Endometrium (tissue), 2 donors: ENCODE results near the gene IGF2BP3.
"Not testable (repeated sequence)": the region's sequence is repeated elsewhere in the genome, so short reads cannot be mapped to it uniquely, and the experiment has no call there.

Source experiments
- FAIRE-seq: peaks from 2 replicates; lab custom pipeline; 2012; peaks lifted over from hg19 to GRCh38; lab: Jason Lieb, UNC
- donor health status: control.
- donor health status: control.

The IGF2BP3 gene

DNA sequence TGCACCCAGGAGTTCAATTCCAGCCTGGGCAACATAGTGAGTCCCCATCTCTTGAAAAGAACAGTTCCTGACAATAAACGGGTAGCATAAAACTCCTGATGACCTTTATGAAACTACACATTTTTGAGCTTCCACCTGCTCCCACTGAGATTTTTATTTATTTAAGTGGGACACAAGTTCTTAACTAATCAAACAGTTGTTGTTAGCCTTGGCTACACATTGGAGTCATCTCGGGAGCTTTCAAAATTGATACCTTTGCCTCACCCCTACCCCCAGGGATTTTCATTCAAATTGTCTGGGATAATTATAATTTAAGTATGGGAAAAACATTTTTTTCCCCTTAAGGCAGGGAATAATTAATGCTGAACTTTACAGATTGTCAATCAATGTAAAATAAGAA, 131.9 kb downstream of the IGF2BP3 start:
- FAIRE-seq, result no peak

DNA sequence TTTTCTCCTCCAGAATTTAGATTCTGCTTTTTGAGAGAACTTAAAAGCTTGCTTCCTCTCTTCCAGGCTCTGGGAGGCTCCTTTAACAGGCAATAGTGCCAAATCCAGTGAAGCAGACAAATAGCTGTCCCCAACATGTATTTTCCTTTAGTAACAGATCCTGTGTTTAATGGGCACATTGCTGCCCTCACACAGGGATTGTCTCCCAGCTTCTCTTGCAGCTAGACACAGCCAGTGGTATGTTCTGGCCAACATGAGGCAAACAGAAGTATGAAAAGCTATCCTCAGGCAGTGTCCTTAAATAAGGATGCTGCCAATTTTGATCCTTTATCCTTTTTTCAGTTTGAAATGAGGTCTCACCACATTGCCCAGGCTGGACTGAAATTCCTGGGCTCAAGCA, 132.9 kb downstream of the IGF2BP3 start:
- no peak for FAIRE-seq

DNA sequence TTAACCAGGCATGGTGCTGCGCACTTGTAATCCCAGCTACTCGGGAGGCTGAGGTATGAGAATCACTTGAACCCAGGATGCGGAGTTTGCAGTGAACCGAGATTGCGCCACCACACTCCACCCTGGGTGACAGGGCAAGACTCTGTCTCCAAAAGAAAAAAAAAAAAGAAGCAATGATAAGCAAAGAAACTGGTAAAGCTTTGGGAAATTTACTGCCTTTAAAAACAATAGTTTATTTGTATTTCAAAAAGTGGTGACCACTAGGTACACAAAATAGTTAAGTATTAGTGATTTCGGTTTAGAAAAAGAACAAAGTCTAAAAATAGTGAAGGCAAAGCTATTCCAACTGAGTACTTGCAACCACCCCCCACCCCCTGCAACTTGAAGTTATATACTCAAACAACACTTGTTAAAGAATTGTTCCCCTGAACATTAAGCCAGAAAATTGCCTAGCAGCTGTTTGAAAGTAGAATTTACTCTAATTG, 133.4 kb downstream of the IGF2BP3 start:
- FAIRE-seq, result no peak

DNA sequence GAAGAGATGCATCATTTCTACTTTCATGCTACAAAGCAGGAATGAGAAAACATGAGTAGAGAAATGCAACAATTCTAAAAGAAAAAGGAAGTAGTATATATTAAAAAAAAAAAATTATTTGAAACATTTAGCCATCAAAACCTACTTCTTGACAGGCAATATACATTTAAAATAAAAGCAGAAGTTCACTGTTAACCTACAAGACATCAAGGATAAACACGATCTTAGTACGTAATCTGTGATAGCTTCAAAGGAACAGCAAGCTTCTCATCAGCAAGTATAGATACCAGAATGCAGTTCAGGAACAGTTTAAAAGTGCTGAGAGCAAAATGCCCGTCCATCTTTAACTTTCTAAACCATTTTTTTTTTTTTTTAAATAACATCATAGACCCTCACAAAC, 134.2 kb downstream of the IGF2BP3 start:
- FAIRE-seq, result no peak

DNA sequence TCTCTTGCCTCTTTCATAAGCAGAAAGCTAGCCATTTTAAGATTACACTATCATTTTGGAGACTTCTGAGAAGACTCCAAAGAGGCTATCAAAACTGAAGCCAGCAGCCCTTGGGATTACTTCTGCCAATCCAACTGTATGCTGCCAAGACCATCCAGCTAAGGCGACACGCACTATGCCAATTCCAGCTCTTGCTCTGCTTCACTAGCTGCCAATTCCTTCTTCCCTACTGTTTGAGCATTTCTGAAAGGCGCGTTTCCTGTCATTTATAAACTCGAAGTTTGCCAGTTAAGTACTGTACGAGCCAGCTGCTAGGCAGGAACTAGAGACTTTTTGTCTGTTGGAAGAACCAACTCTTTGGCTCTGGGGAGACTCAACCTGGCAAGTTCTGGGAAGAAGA, 134.7 kb downstream of the IGF2BP3 start:
- FAIRE-seq, result no peak

DNA sequence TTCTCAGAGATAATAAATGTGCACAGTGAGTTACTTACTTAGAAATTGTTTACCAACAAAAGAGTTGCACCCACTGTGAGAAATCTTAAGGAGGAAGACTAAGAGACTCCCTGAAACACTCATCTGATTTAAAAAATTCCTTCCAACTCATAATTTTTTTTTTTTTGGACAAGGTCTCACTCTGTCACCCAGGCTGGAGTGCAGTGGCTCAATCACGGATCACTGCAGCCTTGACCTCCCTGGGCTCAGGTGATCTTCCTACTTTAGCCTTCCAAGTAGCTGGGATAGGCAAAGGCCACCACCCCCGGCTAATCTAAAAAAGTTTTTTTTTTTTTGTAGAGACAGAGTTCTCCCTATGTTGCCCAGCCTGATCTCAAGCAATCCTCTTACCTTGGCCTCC, 135.2 kb downstream of the IGF2BP3 start:
- FAIRE-seq, result no peak

DNA sequence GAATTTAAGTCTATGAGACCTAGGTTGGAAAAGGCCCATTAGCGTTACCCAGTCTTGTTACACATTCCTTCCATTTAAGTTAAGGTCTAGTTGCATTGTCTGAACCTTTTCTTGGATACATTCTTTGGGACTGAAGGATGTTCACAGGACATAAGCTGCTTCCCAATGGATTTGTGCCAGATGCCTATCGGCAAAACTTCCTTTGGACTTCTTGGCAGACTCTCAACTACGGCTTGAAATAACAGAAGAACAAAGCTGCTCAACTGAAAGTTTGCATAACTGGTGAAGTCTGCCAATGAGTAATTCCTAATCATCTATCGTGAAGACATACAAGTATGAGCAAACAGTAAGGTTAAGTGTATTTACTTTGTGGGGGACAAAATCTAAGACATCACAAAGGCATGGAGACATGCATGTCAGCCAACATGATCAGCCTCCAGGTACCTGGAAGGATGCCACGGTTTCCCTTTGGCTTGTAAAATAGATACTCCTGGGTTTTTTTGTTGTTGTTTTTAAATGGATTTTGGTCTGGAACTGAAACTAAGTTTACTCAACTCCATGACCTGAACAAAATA, 135.7 kb downstream of the IGF2BP3 start:
- FAIRE-seq, result no peak

DNA sequence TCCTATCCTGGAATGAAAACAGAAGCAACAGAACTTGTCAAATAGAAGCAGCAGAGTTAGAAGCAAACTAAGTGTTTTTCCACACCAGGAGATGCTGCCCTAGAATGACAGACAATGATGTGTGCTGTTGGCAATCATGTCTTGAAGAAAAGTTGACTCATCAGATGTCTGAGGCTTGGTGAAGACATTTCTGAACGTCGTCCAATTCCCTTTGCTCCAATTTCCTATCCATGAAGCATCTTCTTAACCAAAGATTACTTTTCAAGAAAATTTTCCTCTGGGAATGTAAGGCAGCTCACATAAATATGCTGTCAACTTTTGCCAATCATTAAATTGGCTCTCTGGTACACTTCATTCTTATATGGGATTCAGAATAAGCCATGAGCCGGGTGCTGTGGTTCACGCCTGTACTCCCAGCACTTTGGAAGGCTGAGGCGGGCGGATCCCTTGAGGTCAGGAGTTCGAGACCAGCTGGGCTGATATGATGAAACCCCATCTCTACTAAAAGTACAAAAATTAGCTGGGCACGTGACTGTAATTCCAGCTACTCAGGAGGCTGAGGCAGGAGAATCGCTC, 136.5 kb downstream of the IGF2BP3 start:
- no peak for FAIRE-seq

DNA sequence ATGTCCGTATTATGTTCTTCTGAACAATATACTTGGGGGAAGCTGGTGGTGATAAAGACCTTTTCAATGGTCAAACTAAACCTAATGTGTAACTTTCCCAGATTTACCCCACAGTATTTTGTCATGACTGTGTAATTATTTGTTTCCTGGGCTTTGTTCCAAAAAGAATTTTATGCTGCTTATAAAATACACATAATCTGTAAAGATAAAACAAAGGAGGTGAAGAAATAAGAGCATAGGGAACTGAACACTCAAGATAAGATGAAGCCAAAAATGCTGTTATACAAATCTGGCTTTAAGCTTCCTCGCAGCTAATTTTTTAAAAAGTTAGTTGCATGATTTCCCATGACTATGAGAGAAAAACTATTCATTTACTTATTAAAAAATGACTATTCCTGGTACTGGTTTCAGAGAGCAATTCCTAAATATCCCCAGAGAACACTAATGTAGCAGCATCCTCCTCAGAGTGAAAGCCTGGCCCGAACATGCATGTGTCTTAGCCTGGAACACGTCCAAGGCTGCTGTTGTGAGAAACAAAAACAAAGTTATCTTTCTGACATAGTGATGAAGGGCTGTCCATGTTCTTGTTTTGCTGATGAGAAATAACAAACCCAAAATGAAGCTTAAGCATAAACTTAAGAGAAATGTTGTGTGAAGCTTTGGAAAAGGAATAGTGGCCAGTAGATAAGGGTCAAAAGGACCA, 137.2 kb downstream of the IGF2BP3 start:
- no peak for FAIRE-seq

DNA sequence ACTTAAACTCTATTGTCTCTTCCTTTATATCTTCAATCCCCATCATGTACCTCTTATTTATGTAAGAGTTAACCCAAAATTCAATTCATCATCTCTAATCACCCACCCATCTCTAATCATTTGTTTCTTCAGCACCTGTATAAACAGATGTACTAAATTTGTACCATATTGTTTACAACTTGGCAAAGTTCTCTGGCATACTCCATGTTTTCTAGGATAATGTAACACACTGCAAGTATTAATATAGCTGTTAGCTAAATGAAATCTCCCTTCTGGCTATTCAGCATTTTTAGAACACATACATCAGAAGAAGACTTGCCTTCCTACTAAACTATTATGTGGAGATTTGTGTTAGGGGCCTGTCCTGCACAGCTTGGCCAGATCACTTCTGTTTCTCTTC, 138.1 kb downstream of the IGF2BP3 start:
- no peak for FAIRE-seq

DNA sequence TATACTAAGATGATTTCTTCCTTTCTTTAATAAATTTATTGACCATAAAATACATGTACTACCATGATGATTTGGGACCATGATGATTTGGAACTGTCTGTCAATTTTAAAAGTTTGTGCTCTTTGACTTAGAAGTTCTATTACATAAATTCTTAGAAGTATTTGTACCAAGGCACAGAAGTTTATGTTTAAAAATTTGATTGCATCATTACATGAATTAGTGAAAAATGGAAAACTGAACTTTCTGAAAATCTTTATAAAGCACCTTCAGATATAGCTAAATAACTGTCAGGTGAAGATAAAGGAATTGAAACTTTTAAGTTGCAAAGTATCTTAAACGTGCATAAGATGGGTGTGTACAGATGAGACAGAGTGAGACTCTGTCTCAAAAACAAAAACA, 139.2 kb downstream of the IGF2BP3 start:
- FAIRE-seq, result no peak

DNA sequence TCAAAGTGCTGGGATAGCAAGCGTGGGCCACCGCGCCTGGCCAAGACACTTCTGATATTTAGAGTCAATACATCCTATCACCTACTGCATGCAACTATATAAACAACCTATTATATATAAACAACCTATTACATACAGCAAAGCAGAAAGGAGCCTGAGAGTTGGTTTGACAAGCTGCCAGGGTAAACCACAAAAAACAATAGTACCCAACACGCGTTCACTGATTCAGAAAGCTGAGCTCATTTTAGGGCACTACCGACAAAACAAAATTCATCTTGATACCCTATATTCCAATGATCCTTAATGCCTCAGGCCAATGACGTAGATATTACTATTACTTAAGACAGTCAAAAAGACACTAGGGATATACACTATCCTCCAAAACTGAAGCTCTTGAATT, 154.9 kb downstream of the IGF2BP3 start:
- FAIRE-seq, result no peak

DNA sequence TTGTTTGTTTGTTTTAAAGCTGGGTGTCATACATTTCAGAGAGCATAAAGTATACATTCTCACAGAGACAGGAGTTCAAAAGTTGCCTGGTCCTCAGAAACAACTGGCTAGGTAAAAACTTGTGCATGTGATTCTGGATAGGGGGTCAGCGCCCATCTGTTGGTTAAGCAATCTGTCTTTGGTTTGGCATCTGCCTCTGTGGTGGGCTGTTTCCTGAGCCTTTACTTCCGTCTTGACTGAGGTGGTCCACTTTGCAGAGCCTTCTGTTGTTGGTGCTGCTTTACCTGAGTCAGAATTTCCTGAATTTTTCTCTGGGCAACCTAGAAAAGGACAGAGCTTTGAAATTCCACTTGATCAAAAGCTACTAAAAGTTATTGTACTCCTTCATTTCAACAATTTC, 158.2 kb downstream of the IGF2BP3 start:
- FAIRE-seq, result not testable (repeated sequence)

DNA sequence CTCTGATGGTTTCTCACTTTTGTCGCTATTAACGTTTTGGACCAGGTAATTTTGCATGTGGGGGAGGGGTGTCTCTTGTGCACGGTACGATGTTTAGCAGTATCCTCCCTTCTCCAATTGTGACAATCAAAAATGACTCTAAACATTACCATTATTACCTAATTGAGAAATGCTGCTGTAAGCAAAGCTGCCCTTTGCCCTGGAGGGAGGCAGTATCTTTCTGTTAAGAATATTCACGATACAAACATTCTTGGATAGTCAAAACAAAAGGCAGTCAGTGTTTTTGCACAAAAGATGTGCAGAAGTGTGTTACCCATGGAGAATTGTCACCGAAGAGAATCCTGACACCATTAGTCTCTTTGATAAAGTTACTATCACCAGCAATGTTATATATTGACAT, 161.5 kb downstream of the IGF2BP3 start:
- FAIRE-seq, result no peak

DNA sequence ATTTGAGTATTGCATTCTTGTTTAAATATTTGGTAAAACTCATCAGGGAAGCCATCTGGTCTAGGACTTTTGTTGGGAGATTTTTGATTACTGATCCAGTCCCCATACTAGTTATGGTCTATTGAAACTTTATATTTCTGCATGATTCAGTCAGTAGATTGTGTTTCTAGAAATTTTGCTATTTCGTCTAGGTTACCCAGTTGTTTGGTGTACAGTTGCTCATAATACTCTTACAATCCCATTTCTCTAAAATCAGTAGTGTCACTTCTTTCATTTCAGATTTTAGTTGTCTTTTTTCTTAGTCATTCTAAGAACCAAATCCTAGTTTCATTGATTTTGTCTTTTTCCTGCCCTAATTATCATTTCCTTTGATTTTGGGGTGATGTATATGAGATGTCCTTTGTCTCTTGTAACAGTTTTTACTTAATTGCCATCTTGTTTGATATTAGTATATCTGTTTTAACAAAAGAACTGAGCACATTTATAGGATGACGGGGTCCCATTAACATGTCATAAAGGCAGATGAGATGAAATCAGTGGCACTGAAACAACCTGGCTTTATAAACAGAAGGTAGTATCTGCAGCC, 163.3 kb downstream of the IGF2BP3 start:
- FAIRE-seq, result no peak

DNA sequence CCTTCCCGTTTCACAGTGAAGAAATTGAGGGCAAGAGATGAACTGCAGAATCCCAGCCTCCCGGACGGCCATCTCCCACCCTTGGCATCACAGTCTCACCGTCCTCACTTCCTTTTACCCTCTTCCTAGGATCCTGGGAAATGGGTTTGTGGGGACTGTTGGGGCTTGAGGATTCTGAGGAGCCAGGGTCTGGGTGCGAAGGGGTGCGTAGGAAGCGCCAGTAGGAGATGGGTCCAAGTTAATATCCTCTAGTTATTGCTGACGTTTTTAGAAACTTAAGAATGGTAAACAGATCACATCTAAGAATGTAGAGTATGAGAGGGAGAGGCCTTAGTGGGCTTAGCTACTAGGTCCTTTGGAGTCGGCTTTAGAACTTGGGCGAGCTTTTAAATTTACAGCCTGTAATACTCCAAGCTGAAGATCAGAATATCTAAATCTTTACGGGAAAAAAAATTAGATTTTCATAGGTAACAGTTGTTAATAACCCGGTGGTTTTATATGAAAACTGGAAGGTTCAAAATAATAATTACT, 170.5 kb downstream of the IGF2BP3 start:
- FAIRE-seq, result no peak

DNA sequence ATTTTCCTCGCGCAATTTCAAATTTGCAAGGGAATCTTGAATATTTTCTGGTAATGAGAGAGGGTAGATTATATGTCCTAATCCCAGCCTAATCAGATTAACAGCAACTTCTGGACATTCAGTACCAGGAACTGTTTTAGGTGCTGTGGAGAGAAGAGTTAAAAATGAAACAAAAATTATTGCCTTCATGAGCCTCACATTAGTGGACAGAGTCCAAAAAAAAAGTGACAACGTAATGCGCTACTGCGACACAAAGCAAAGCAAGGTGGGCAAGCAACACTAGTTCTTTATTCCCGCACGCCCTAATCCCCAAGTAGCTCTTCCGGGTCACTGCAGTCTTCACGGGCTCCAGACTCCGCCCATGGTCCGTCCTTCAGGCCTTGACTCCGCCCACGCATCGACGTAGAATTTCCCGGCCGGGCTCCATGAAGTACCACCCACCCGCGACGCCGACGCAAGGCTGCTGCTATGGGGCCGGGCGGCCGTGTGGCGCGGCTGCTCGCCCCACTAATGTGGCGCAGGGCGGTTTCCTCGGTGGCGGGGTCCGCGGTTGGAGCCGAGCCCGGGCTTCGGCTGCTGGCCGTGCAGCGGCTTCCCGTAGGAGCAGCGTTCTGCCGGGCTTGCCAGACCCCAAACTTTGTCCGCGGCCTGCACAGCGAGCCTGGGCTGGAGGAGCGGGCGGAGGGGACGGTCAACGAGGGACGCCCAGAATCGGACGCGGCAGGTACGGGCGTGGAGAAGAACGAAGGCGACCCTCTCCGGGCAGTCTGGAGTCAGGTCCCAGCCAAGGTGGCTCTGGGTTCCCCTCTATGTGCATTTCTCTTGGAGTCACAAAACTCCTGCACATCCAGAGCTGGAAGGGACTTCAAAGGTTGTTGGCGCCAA, 171.2 kb downstream of the IGF2BP3 start, which contains the start of gene MALSU1:
Gene MALSU1 (plus strand): TSS at position 455 of the 885 bp plus-strand sequence. CDS start 14 bp downstream, at position 469.
- FAIRE-seq, result peak; percentile 23

DNA sequence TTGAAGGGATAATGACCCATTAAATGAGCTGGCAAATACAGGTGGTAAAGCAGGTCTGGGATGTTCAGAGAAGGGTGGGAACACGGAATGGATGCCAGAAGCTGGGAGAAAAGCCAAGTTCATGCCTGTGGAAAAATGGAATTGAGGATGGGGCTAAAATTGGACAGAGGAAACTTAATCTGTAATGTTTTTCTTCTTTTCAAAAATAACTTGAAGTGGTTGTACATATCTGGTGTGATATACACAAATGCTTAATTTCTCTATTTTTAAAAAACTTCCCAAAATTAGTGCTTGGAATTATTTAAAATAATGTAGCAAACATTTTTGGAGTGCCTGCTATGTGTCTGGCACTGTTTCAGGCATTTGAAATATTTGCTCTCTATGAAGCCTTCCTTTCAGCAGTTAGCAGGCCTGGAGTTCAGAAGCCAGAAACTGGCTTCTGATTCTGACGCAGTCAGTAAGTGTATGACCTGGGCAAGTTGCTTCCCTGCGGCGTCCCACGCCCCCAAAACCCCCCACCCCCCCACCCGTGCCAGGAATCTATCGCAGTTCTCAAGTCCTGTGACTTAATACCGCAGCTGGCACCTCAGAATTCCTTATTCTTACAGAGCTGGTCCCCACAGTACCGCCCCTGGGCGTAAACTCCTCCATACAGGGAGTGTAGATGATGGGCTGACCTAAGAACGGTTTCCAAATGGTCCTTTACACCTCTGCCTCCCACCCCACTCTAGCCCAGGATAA, 172.0 kb downstream of the IGF2BP3 start:
- FAIRE-seq, result no peak

DNA sequence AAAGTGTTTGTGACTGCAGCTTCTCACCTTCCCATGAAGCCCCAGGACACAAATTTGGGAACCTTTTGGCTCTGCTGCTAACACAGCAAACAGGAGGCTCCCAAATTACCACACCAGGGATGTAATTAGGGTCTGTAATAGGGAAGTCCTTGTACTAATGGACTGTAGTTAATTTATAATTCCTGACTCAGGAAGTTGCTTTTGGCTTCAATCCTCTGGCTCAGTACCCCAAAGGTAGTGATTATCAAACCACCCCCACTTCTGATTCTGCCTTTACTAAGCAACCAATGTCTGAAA, 174.9 kb downstream of the IGF2BP3 start:
- FAIRE-seq, result no peak

DNA sequence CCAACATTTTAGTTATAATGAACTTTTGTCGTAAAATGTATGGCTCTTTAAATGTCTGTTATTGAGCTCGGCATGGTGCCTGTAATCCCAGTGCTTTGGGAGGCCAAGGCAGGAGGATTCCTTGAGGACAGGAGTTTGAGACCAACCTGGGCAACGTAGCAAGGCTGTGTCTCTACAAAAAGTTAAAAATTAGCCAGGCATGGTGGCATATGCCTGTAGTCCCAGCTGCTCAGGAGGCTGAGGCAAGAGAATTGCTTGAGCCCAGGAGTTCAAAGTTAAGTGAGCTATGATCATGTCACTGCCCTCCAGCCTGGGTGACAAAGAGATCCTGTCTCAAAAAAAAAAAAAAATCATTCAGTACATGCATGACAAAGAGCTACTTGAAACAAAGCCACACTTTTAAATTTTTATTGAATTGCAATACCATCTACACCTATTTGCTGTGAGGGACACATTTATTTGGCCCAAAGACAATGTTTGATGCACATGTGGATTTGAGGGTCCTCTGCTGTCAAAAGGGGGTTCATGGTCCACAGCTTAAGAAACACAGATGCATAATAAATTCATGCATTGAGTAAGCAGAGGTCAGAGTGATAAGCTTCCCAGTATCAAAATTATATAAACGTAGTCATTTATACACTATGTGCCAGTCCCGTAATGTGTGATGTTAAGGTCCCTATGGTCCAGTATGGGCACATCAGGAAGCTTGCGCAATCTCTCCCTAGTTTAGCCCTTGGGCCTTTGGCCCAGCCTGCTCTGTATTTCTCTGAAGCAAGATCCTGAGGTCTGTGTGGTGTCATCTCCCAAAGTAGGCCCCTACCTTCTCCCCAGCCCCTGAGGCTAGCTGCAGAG, 175.5 kb downstream of the IGF2BP3 start:
- FAIRE-seq, result no peak
